SU-DHL-6 (cell line): ENCODE measurements around the gene GALNT6.

ENCODE experiments used
- H2AFZ ChIP-seq: fragments of 200-600 bp; sonication (generic); 2 replicates; pipeline ENCODE4 v1.6.1; 2014; ENCODE audit warnings: low read depth, mild to moderate bottlenecking, moderate library complexity, mixed read lengths, antibody characterized with exemption, low read length; ENCODE audit not compliant: severe bottlenecking
- H3F3A ChIP-seq: fragments of 200-600 bp; shearing (Covaris generic); 2 replicates; pipeline ENCODE4 v1.6.0; 2016; ENCODE audit warnings: antibody characterized with exemption, mild to moderate bottlenecking; ENCODE audit not compliant: insufficient read depth
- H3K27ac ChIP-seq: fragments of 200-600 bp; sonication (generic); 2 replicates; pipeline ENCODE4 v1.5.1; 2016; ENCODE audit warnings: low read depth, mild to moderate bottlenecking, low read length, moderate library complexity, mixed read lengths
- H3K27me3 ChIP-seq: fragments of 200-600 bp; sonication (generic), shearing (Covaris generic); 2 replicates; pipeline ENCODE4 v1.6.0; 2014; ENCODE audit warnings: mild to moderate bottlenecking, low read length
- H3K36me3 ChIP-seq: fragments of 200-600 bp; sonication (generic); 2 replicates; pipeline ENCODE4 v1.6.1; 2014; ENCODE audit warnings: mild to moderate bottlenecking, low read length, mixed read lengths
- H3K4me2 ChIP-seq: fragments of 300-600, 200-600 bp; shearing (Covaris generic), sonication (generic); 2 replicates; pipeline ENCODE4 v1.6.0; 2014; ENCODE audit warnings: low read length, low read depth, mild to moderate bottlenecking; ENCODE audit not compliant: poor library complexity, severe bottlenecking
- H3K4me3 ChIP-seq: fragments of 200-600 bp; sonication (generic); 2 replicates; pipeline ENCODE4 v1.5.1; 2014; ENCODE audit warnings: antibody characterized with exemption, low read length, mild to moderate bottlenecking, mixed read lengths; ENCODE audit not compliant: insufficient read depth, poor library complexity, severe bottlenecking
- H3K79me2 ChIP-seq: fragments of 200-600 bp; sonication (generic); 2 replicates; pipeline ENCODE4 v1.6.1; 2014; ENCODE audit warnings: mild to moderate bottlenecking, low read length, moderate library complexity; ENCODE audit not compliant: insufficient read depth
- H3K9ac ChIP-seq: fragments of 200-600 bp; sonication (generic); 2 replicates; pipeline ENCODE4 v1.7.0; 2014; ENCODE audit warnings: mild to moderate bottlenecking, low read length
- H3K9me2 ChIP-seq: fragments of 200-600 bp; sonication (generic); replicated peaks from 2 replicates; pipeline ENCODE4 v1.6.1; 2014; ENCODE audit warnings: low read length; ENCODE audit not compliant: insufficient read depth
- H3K9me3 ChIP-seq: fragments of 200-600 bp; sonication (generic); 2 replicates; pipeline ENCODE4 v1.6.1; 2014; ENCODE audit warnings: low read length, mixed read lengths; ENCODE audit not compliant: insufficient read depth
- H4K20me1 ChIP-seq: fragments of 200-600 bp; sonication (generic); 2 replicates; pipeline ENCODE4 v1.6.1; 2014; ENCODE audit warnings: low read depth, mild to moderate bottlenecking, antibody characterized with exemption, low read length, moderate library complexity, mixed read lengths
- EZH2phosphoT487 ChIP-seq: fragments of 200-600 bp; sonication (generic), shearing (Covaris generic); conservative IDR thresholded peaks from 2 replicates; pipeline ENCODE4 v1.6.1; 2018; ENCODE audit warnings: mild to moderate bottlenecking, antibody characterized with exemption, low read length, moderate library complexity, mixed read lengths
- TF ChIP-seq, protein P1 (sequence below): fragments of 200-600 bp; sonication (generic); IDR thresholded peaks from one replicate; pipeline ENCODE4 v1.5.1; 2017; ENCODE audit warnings: antibody characterized with exemption, mild to moderate bottlenecking, low read length, moderate library complexity; ENCODE audit not compliant: insufficient read depth, poor library complexity, severe bottlenecking

Gene GALNT6

DNA sequence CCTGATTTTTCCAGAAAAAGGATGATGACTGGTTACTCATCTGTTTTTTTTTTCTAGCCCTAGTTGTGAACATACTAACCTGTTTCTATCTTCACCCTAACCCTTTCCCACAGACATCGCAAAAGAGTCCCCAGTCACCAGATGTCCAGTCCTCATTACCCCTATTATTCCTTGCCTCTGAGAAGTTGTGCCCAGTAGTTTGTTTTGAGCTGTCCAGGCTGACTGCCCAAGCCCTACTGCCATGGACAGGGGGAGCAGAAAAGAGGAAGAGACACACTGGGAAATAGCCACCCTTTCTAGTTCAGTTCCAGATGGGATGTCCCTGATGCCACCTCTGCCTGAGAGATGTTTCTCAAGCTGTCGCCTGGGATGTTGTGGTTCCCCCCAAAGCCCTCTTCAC, 30.9 kb downstream of the GALNT6 start:
- H3K9me3 ChIP-seq, result no peaks in the 10 kb centered on the region
- H3K4me2 ChIP-seq, result no peak overlapping the region
- no peak overlapping the region for H3K27ac ChIP-seq
- no peaks in the 10 kb centered on the region for H3K79me2 ChIP-seq
- no peak overlapping the region for H2AFZ ChIP-seq
- H3K27me3 ChIP-seq, result no peaks in the 10 kb centered on the region
- no peak overlapping the region for H3K4me3 ChIP-seq
- H3K36me3 ChIP-seq, result no peaks in the 10 kb centered on the region
- no peaks in the 10 kb centered on the region for H3F3A ChIP-seq
- H3K9ac ChIP-seq, result no peak overlapping the region
- TF ChIP-seq EZH2phosphoT487, result no peak
- TF ChIP-seq, protein P1, sequence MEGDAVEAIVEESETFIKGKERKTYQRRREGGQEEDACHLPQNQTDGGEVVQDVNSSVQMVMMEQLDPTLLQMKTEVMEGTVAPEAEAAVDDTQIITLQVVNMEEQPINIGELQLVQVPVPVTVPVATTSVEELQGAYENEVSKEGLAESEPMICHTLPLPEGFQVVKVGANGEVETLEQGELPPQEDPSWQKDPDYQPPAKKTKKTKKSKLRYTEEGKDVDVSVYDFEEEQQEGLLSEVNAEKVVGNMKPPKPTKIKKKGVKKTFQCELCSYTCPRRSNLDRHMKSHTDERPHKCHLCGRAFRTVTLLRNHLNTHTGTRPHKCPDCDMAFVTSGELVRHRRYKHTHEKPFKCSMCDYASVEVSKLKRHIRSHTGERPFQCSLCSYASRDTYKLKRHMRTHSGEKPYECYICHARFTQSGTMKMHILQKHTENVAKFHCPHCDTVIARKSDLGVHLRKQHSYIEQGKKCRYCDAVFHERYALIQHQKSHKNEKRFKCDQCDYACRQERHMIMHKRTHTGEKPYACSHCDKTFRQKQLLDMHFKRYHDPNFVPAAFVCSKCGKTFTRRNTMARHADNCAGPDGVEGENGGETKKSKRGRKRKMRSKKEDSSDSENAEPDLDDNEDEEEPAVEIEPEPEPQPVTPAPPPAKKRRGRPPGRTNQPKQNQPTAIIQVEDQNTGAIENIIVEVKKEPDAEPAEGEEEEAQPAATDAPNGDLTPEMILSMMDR, result no peak
- H4K20me1 ChIP-seq, result no peaks in the 10 kb centered on the region
- no peaks in the 10 kb centered on the region for H3K9me2 ChIP-seq

DNA sequence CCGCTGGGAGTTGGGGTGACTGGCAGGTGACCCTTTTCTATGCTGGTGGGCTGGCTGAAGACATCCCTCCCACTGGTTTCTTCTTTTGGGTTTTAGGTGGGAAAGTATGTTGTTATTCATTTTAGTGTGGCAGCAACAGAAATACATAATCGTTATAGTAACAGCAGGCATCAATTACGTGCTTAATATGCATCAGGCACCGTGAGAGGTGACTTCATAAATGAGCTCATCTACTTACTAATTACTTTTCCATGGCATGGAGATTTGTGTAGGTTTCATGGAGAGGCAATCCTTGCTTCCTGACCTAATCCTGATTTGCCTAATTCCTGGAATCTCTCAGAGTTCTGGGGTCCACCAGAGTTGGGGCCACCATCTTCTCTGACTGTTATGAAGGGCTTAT, 31.4 kb downstream of the GALNT6 start:
- no peaks in the 10 kb centered on the region for H3K79me2 ChIP-seq
- H3K4me3 ChIP-seq, result no peak overlapping the region
- no peak overlapping the region for H3K9ac ChIP-seq
- no peak overlapping the region for H2AFZ ChIP-seq
- H3K4me2 ChIP-seq, result no peak overlapping the region
- TF ChIP-seq, protein P1, result no peak
- TF ChIP-seq EZH2phosphoT487, result no peak
- H3F3A ChIP-seq, result no peaks in the 10 kb centered on the region
- no peaks in the 10 kb centered on the region for H3K27me3 ChIP-seq
- H3K9me3 ChIP-seq, result no peaks in the 10 kb centered on the region
- H4K20me1 ChIP-seq, result no peaks in the 10 kb centered on the region
- no peaks in the 10 kb centered on the region for H3K9me2 ChIP-seq
- H3K36me3 ChIP-seq, result no peaks in the 10 kb centered on the region
- H3K27ac ChIP-seq, result no peak overlapping the region

DNA sequence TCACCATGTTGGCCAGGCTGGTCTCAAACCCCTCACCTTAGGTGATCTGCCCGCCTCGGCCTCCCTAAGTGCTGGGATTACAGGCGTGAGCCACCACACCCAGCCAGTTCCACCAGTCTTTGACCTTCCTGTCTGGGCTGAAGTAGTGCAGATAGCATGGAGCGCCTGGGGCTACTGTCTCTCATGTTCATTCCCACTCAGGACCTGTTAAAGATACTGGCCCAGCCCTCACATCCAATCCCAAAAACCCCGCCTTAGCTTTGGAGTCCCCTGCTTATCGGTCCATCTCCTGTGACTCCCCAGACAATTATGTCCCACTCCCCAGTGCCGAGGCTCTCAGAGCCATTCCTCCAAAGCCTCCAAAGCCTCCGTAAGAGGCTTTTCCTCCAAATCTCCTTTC, 32.7 kb downstream of the GALNT6 start:
- Histone ChIP-seq H3K9ac (no peak overlapping the region), H3K36me3 (no peaks in the 10 kb centered on the region), H3K9me2 (no peaks in the 10 kb centered on the region), H3K27ac (no peak overlapping the region), H3F3A (no peaks in the 10 kb centered on the region), H4K20me1 (no peaks in the 10 kb centered on the region), H3K4me2 (no peak overlapping the region), H3K79me2 (no peaks in the 10 kb centered on the region), H2AFZ (no peak overlapping the region), H3K9me3 (no peaks in the 10 kb centered on the region), H3K27me3 (no peaks in the 10 kb centered on the region), H3K4me3 (no peak overlapping the region)
- no peak for TF ChIP-seq EZH2phosphoT487
- TF ChIP-seq, protein P1, result no peak
